HG02885 (cell line): ENCODE measurements around the gene PLCH1.

Experiments
- ATAC-seq: cut with Tn5 transposase; IDR thresholded peaks from one replicate; pipeline ENCODE4 v1.9.1; 2021; ENCODE audit warnings: mild to moderate bottlenecking; ENCODE audit not compliant: unreplicated experiment, poor library complexity

PLCH1 gene

DNA sequence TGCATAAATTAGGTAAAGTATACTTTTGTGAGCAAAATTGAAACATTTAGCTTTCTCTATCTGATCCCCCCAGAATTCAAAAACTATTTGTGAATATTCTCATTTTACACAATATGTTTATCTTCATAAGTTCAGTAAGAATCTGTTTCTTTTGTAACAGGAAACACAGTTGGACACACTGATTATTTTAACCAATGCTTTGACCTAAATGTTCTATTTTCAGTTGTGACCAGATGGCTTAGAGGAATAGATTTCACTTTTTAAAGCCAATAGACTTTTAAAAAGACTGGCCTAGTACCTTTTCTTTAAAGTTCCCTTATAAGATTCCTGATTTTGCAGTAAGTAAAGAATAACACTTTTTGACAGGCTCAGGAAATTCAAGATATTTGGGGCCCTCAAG lies 377.4 kb downstream of the PLCH1 start:
- no peak for ATAC-seq

DNA sequence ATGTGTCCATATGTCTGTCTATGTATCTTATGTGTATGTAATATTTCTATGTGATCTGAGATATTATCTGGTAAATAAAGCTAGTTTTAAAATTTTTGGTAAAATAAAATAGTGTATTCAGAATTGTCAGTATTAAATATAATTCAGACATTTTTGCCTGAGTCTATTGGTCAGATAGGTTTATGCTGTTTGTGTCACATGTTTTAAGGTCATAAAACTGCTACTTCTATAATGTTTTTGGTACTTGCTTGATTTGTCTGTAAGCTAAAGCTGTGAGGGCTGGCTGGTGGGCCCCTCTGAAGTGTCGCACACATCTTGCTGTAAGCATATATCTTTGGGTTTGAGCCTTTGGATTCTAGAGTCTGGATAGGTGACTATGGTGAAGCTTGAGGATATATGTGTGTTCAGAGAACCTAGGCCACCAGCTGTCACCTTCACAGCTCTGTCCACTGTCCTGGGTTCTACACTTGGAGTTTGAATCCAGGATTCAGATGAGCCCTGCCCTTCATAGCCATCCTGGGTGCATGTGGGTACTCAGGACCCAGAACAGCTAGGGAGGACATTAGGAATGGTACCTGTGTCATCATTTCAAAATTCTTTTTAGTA lies 379.6 kb downstream of the PLCH1 start:
- no peak for ATAC-seq

DNA sequence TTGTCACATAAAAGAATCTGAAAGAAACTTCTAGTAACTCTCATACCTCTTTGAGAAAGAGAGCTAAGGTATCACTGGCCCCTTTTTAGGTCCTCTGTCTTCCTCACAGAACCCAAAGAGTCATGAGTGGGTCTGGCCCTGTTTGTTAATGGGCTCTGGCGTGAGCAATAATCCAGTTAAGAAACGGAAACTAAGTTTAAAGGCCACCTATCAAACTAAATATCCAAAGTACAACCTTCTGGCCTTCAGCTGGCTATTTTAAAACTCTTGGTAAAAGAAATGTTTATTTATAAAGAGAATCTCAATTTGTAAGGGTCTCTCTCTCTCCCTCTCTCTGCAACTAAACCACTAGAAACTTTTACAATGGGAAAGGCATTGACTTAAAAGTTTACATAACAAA lies 380.4 kb downstream of the PLCH1 start:
- no peak for ATAC-seq

GRCh38 chr3:155363690-155364070 lies 381.2 kb downstream of the PLCH1 start:
- ATAC-seq: no peak

DNA sequence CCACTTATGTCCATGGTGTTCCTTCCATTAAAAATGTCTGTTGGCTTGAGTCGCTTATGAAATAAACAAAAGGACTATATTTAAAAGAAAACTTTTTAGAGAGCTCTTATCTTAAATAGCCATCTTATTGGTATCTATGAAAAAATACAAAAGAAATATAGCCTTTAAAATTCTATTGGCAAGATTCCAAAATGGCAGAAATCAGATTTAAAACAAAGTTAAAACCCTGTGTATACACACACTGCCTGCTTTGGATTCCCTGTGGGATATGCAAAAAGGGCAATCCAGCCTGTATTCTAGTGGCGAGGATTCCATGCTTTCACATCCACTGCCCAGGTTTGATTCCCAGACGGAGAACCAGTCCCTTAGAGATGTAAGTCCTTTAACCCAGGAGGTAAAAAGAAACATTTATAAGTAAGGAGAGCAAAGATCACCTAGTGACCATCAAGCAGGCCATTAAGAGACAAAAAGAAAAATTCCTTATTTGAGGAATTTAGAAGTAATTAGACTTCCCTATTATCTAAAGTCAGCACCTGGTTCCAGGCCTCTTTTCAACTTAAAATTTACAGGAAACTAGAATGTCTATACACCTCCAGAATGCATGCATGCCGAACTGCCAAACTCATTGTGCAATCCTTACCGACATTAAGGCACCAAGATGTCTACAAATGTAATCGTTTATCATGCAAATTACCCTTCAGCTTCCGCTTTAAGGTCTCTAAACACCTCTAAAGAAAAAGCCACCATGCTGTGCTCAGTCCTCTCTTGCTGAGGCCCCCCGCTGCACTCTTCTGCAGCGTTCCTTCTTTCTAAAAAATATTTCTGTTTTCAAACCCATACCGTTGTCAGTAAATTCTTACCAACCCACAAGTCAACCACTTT lies 381.8 kb downstream of the PLCH1 start:
- ATAC-seq: no peak

DNA sequence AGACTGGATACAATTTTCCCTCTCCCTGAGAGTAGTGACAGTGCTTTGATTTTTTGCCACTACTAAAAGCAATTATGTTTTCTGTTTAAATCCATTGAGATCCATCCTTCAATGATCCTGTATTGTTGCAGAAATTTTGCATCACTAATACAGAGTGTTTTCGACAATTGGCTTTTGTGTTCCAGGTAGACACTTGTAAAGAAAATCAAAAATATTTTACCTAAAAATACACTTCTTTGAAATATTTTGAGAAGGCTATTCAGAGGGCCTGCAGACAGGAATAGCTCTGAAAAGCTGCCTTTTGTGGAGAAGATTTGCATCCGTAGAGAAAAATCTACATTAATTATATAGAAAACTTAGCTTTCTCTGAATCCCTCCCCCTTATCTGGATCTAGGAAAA lies 384.6 kb downstream of the PLCH1 start:
- no peak for ATAC-seq

DNA sequence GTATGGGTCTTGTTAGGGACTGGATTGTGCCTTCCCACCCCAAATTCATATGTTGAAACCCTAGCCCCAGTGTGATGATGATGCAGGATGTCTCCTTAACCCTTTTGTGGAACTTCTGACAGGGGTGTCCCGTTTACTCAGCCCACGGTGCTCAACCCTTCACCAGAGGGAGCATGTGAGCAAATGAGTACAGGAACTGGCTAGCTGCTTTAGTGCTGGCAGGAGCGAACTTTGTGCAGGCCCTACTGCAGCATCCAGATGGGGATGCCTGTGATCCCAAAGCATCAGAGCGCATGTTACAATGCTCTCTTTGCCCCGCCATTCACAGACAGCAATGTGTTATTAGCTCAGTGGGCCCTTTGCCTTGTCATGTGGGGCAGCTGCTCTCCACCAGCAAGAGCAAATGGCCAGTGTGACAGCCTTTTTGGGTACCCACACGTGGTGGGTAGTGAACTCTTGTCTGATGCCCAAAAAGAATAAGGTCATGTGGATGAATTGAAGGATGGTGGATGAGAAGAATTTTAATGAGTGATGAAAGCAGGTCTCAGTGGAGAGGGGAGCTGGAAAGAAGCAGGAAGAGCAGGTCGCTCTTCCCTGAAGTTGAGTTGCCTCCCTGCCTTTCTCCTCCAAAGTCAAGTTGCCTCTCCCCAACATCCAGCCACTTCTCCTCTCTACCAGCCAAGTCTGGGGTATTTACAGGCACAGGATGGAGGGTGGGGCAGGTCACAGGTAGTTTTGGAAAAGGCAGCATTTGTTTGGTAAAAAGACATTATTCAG lies 388.1 kb downstream of the PLCH1 start:
- ATAC-seq: no peak

DNA sequence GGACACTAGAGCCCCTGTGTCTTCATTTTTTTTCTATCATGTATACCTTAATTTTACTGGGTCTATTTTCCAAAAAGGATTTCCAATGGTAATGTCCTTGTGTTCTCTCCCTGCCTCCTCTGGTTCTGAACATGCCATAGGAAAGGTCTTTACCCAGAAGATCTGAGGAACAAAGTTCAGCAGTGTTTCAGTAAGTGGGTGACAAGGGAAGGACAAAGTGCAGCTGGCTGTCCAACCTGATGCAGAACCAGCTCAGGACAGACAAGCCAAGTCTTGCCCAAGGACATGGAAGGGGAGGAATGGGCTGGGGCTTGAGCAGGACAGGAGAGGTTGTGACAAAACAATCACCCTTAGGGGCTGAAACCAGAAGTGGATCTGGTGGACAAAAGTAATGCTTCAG lies 390.2 kb downstream of the PLCH1 start:
- no peak for ATAC-seq

- peak; percentile 49 for ATAC-seq
Measured at GRCh38 chr3:155352900-155353490, 391.9 kb downstream of the PLCH1 start.

- no peak for ATAC-seq
Measured at GRCh38 chr3:155350571-155350970, 394.3 kb downstream of the PLCH1 start.

DNA sequence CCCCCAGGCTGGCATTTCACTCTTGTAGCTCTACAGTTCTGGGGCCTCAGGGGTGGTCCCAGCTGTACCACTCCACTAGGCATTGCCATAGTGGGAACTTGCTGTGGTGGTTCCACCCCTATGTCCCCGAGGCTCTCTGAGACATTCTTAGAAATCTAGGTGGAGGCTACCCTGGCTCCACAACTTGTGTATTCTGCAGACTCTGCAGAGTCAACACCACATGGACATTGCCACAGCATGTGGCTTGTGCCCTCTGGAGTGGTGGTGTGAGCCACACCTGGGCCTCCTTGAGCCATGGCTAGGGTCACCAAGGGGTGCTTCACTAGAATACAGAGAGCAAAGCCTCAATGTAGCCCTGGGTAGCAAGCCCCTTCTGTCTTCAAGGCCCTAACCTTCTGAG lies 397.0 kb downstream of the PLCH1 start:
- ATAC-seq: no peak

DNA sequence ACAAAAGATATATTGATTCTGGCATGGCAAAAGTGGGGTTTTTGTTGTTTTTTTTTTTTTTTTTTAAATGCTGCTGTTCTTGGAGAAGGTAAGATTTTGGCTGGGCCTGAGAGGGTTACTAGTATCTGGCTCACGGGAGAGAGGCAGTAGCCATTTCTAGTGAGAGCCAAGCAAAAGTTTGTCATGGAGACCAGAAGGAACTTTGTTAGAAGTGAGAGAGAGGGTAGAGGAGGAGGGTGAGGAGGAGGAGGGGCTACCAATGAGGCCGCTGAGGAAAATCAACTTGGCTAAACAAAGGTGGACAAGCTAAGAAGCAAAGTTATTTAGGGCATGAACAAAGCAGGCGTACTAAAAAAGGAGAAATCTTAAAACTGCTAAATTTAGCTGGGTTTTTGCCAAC lies 402.5 kb downstream of the PLCH1 start:
- ATAC-seq: no peak

GRCh38 chr3:155339052-155339451 lies 405.8 kb downstream of the PLCH1 start:
- no peak for ATAC-seq

- ATAC-seq: peak; percentile 41
Measured at GRCh38 chr3:155335724-155336354, 409.0 kb downstream of the PLCH1 start.

GRCh38 chr3:155334914-155335723 lies 409.8 kb downstream of the PLCH1 start:
- peak; percentile 79 for ATAC-seq

DNA sequence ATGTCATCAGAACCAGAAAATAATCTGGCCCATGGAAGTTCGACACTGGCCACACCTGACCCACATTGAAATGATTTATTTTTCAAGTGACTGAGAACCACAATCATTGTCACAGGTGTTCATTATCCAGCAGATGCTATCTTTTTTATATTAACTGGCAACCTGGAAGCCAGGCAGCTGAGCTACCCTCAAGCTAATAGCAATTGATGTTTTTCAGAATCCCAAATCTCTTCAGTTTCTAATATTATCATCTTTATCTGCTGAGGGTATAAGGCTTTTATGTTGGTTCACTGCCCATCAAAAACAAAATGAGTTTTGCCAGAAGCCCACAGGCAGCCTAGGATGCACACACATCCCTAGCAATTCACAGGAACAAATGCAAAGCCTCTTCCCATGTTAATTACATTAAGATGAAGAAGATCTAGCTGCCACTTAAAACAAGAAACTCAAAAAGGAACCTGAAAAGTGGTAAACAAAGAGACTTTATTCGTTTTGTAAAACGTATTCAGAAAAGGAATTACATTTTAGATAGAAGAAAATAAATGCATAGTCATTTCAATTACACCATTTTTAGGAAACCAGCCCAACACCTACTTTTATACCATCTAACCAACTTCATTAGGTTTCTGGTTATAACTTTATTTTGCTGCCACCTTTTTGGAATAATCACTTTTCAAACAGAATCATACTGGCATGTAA lies 410.5 kb downstream of the PLCH1 start:
- ATAC-seq: no peak

- no peak for ATAC-seq
Measured at GRCh38 chr3:155332716-155333115, 412.2 kb downstream of the PLCH1 start.

DNA sequence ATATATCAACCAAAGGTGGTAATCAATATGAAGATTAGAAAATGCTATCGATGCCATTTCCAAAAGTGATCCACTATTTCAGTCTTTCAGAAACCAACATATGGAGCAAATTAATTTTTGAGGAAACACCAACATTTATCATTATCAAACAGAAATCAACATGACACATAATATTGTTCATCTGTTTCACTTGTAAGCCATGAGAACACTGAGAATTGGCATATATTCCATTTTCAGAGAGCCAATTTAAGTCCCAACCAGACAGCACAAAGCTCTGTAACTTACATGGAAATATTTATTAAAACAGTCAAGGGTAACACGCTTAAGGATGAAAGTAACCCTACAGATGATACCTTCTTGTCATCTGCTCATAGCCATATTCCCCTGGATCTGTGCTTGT lies 413.8 kb downstream of the PLCH1 start:
- ATAC-seq: no peak

DNA sequence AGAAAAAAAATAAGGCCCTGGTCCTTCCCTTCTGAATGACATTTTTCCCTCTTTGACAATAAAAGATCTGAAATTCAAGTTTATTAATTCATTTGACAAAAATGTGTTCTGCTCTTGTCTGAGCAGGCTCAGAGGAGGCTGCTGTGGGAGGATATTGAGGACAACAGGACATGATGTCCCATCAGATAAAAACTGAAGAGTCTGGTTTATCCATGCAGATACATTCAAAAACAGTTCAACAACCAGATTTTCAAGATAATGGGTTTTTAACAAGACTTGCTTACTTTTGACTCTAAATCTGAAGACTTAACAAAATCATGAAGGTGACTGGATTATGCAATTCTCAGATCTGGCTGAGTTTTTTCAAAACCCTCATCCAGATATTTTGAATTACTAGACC lies 414.5 kb downstream of the PLCH1 start:
- no peak for ATAC-seq
